Vagina (tissue), 2 donors: Measurements from ENCODE around the gene ONECUT3.

ENCODE experiments used
- POLR2A ChIP-seq, 2 donors: fragments of 450-650 bp; IDR thresholded peaks; one replicate each; pipeline ENCODE4 v1.6.1; 2017; ENCODE audit warnings: antibody characterized with exemption in 2 of 2, mild to moderate bottlenecking in 2 of 2, moderate library complexity in 2 of 2
- TF ChIP-seq, protein P1 (sequence below), 3 experiments: fragments of 450-650 bp in 2 of 3; fragments of 200-600 bp in 1 of 3; sonication (generic) in 1 of 3; IDR thresholded peaks; one replicate each; pipeline ENCODE4 v1.5.1; 2017 to 2019; ENCODE audit warnings: antibody characterized with exemption in 3 of 3, mild to moderate bottlenecking in 2 of 3, moderate library complexity in 2 of 3

DNA sequence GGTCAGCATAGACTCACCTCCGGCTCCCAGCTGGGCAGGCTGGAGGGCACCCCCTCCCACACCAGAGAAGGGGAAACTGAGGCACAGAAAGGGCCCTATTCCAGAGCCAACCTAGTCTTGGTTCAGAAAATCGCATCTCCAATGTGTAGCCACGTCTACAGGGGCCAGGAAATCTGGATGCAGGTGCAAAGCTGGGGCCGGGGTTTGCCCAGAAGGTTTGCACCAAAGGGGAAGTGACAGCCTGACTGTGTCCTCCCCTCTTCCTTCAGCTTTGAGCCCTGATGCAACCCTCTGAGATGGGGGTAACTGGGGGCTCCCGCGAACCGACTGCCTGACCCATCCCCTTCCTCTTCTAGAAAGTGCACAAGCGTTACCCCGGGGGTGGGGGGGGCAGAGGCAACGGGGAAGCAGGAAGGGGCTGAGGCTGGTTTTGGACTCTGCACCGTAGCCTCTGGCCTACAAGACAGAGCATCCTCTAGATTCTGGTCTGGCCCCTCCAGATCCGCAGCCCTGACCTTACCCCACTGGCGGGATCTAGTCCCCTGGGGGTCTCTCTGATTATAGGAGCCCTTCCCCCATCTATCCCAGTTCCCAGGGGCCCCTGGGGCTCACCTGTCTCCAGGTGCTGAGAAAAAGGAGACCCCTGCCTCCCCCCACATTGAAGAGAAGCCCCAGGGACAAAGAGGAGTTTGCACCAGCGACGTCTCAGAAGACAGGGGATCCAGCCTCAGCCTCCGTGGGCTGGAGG is 1.1 kb upstream of the ONECUT3 start:
- TF ChIP-seq, protein P1, sequence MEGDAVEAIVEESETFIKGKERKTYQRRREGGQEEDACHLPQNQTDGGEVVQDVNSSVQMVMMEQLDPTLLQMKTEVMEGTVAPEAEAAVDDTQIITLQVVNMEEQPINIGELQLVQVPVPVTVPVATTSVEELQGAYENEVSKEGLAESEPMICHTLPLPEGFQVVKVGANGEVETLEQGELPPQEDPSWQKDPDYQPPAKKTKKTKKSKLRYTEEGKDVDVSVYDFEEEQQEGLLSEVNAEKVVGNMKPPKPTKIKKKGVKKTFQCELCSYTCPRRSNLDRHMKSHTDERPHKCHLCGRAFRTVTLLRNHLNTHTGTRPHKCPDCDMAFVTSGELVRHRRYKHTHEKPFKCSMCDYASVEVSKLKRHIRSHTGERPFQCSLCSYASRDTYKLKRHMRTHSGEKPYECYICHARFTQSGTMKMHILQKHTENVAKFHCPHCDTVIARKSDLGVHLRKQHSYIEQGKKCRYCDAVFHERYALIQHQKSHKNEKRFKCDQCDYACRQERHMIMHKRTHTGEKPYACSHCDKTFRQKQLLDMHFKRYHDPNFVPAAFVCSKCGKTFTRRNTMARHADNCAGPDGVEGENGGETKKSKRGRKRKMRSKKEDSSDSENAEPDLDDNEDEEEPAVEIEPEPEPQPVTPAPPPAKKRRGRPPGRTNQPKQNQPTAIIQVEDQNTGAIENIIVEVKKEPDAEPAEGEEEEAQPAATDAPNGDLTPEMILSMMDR (IDR thresholded peaks at IDR 0.05), result no peak
- TF ChIP-seq POLR2A (IDR thresholded peaks at IDR 0.05), result no peak
